Glutamatergic neuron (in vitro differentiated cells): ENCODE data around the gene SLC6A9. TPM values are rescaled to one million over a fixed set of nuclear protein-coding genes. Genes with fewer than 3 reads are reported as not detected.

Experiments used
- DNase-seq: peaks from one replicate; pipeline ENCODE4 v3.0.0; 2022
- H3K27ac Mint-ChIP-seq: one replicate; pipeline ENCODE4 v1.8.0; 2020; ENCODE audit warnings: mild to moderate bottlenecking, mixed read lengths, inconsistent platforms; ENCODE audit not compliant: unreplicated experiment
- H3K27me3 Mint-ChIP-seq: one replicate; pipeline ENCODE4 v1.8.0; 2020; ENCODE audit warnings: mild to moderate bottlenecking, moderate library complexity, mixed read lengths, inconsistent platforms; ENCODE audit not compliant: unreplicated experiment
- H3K36me3 Mint-ChIP-seq: one replicate; pipeline ENCODE4 v1.8.0; 2020; ENCODE audit warnings: mild to moderate bottlenecking, mixed read lengths, inconsistent platforms; ENCODE audit not compliant: unreplicated experiment
- H3K4me1 Mint-ChIP-seq: one replicate; pipeline ENCODE4 v1.8.0; 2020; ENCODE audit warnings: mild to moderate bottlenecking, low read depth, mixed read lengths, inconsistent platforms; ENCODE audit not compliant: unreplicated experiment
- H3K4me3 Mint-ChIP-seq: one replicate; pipeline ENCODE4 v1.8.0; 2020; ENCODE audit warnings: mild to moderate bottlenecking, mixed read lengths, inconsistent platforms; ENCODE audit not compliant: unreplicated experiment
- H3K9me3 Mint-ChIP-seq: one replicate; pipeline ENCODE4 v1.8.0; 2020; ENCODE audit warnings: mild to moderate bottlenecking, moderate library complexity, mixed read lengths, inconsistent platforms; ENCODE audit not compliant: unreplicated experiment
- total RNA-seq: library from RNA; stranded (reverse); fragmentation: NEBNext Ultra II Directional; extraction: Animal tissue kit (Norgen Biotek cat#: 25700); gene quantifications from one replicate; pipeline ENCODE4 v1.2.1, GENCODE V29; 2021; ENCODE audit not compliant: unreplicated experiment
- TF ChIP-seq, protein P1 (sequence below): fragments of 200-600 bp; sonication (generic); IDR thresholded peaks from one replicate; pipeline ENCODE4 v1.5.0; 2021; ENCODE audit not compliant: partially characterized antibody, unreplicated experiment

SLC6A9 gene
- total RNA-seq, 1 donor from 2014 or later: 8.9 TPM

DNA sequence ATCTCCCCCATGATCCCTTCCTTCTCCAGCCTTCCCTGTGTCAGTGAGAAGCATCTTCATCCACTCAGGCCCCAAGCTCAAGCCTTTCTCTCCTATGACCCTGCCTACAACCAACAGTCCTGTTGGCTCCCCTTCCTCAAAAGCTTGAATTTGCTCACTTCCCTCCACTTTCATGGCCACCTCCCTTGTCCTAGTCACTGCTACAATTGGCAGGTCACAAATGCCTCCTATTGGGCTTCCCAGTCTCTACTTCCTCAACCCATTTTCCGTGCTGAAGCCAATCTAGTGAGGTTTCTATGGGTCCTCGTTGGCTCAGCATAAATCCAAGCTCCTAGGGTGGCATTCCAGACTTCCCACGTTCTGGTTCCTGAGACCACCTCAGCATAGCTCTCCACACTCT, 40.2 kb upstream of the SLC6A9 start:
- TF ChIP-seq, protein P1, sequence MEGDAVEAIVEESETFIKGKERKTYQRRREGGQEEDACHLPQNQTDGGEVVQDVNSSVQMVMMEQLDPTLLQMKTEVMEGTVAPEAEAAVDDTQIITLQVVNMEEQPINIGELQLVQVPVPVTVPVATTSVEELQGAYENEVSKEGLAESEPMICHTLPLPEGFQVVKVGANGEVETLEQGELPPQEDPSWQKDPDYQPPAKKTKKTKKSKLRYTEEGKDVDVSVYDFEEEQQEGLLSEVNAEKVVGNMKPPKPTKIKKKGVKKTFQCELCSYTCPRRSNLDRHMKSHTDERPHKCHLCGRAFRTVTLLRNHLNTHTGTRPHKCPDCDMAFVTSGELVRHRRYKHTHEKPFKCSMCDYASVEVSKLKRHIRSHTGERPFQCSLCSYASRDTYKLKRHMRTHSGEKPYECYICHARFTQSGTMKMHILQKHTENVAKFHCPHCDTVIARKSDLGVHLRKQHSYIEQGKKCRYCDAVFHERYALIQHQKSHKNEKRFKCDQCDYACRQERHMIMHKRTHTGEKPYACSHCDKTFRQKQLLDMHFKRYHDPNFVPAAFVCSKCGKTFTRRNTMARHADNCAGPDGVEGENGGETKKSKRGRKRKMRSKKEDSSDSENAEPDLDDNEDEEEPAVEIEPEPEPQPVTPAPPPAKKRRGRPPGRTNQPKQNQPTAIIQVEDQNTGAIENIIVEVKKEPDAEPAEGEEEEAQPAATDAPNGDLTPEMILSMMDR: no peak
- DNase-seq: no peak
- H3K36me3 Mint-ChIP-seq: no peaks in the 10 kb centered on the region
- peaks cover 6% of the 10 kb centered on the region for H3K27me3 Mint-ChIP-seq
- H3K4me1 Mint-ChIP-seq: no peaks in the 10 kb centered on the region
- no peak overlapping the region for H3K27ac Mint-ChIP-seq
- no peaks in the 10 kb centered on the region for H3K9me3 Mint-ChIP-seq
- no peak overlapping the region for H3K4me3 Mint-ChIP-seq

DNA sequence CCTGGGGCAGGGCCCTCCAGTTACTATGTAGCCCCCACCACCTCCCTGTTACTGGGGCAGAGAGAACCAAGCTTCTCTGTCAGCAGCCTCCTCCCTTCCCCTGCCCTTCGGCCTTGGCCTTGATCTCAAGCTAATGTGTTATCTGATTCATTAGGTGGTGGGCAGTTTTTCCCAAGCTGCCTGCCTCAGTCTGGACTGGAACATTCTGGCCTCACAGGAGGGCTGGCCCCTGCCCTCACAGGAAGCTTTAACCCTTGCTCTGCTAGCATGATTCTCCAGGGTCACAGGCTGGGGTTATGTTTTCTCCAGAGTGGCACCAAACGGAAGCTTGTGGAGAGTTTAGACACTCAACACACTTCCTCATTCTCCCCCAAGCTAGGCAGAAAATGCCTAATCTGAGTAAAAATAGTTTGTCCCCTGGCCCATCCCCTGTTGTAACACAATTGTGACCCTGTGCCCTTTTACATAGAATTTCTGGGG, 37.2 kb upstream of the SLC6A9 start:
- H3K4me1 Mint-ChIP-seq: no peaks in the 10 kb centered on the region
- H3K27ac Mint-ChIP-seq: no peak overlapping the region
- no peak overlapping the region for H3K4me3 Mint-ChIP-seq

DNA sequence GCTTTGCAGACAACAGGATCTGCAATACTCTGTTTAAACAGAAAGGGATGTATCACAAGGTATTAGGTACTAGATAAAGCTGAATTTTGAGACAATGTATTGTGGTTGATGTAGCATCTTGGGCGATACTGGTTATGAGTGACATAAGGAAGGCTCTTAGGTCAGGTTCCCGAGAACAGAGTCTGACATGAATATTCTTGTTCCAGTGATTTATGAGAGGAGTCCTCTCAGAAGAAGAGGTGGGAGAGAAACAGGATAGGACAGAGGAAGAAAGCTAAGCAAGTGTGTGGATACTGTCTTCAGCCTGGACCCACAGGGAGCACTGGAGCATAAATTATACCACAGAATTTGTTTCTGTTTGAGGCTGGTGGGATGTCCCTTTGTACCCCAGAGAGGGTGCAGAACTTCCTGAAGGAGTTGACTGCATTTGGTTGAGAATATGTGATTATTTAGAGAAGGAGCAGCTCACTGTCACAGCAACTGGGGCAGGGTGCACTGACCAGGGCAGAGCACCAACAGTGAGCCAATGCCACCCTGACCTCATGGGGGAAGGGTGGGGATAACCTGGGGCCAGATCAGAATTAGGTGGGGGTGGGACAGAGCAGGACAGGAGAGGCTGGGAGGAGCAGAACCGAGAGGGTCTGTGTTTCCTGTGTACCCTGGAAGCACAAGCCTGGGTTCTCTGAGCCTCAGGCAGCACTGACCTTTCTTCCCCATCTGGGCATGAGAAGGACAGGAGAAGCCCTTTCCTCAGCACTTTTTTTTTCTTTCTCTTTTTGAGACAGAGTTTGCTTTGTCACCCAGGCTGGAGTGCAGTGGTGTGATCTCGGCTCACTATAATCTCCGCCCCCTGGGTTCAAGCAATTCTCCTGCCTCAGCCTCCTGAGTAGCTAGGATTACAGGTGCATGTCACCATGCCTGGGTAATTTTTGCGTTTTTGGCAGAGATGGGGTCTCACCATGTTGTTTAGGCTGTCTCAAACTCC, 36.3 kb upstream of the SLC6A9 start:
- Mint-ChIP-seq H3K9me3 (no peaks in the 10 kb centered on the region), H3K36me3 (no peaks in the 10 kb centered on the region), H3K27me3 (peaks cover 2% of the 10 kb centered on the region), H3K27ac (no peak overlapping the region), H3K4me3 (no peak overlapping the region), H3K4me1 (no peaks in the 10 kb centered on the region)
- TF ChIP-seq, protein P1: no peak
- DNase-seq: no peak

More for the DNA sequence above, 37.2 kb upstream of the SLC6A9 start:
- Mint-ChIP-seq H3K27me3 (peaks cover 2% of the 10 kb centered on the region), H3K36me3 (no peaks in the 10 kb centered on the region), H3K9me3 (no peaks in the 10 kb centered on the region)
- TF ChIP-seq, protein P1: no peak
- no peak for DNase-seq

DNA sequence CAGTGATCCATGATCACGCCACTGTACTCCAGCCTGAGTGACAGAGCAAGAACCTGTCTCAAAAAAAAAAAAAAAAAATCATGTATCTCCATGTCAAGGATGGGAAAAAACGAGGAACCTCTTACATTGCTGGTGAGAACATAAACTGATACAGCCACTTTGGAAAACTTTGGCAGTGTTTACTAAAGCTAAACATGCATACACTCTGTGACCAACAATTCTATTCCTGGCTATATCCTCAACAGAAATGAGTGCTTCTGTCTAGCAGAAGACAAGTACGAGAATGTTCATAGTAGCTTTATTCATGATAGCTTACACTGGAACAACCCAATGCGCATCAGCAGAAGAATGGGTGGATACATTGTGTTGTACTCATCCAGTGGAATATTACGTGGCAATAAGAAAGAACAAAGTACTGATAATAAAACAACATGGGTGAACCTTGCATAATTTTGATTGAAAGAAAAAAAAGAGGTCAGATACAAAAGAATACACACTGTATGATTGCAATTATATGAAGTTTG, 31.5 kb upstream of the SLC6A9 start:
- Mint-ChIP-seq H3K4me3 (no peak overlapping the region), H3K27me3 (peaks cover 7% of the 10 kb centered on the region), H3K27ac (no peak overlapping the region), H3K36me3 (no peaks in the 10 kb centered on the region), H3K4me1 (no peaks in the 10 kb centered on the region), H3K9me3 (no peaks in the 10 kb centered on the region)
- TF ChIP-seq, protein P1: no peak
- no peak for DNase-seq

DNA sequence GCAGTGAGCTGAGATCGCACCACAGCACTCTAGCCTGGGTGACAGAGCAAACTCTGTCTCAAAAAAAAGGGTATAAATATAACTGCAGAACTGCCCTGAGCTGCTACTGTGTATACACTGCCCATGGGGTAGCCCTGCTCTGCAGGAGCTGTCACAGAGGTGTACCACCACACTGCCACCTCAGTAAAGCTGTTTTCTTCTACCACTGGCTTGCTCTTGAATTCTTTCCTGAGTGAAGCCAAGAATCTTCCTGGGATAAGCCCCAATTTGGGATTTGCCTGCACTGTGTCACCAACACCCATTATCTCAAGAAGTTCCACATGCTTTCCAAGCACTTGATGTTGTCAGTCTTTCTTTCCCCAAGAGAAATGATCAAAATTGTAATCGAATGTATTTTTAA, 30.6 kb upstream of the SLC6A9 start:
- H3K36me3 Mint-ChIP-seq: no peaks in the 10 kb centered on the region
- no peaks in the 10 kb centered on the region for H3K4me1 Mint-ChIP-seq
- DNase-seq: no peak
- H3K27me3 Mint-ChIP-seq: peaks cover 5% of the 10 kb centered on the region
- no peak overlapping the region for H3K27ac Mint-ChIP-seq
- TF ChIP-seq, protein P1: no peak
- no peaks in the 10 kb centered on the region for H3K9me3 Mint-ChIP-seq
- no peak overlapping the region for H3K4me3 Mint-ChIP-seq
